ENCODE data around the gene SEC14L5. TPM values are rescaled to one million over a fixed set of nuclear protein-coding genes. Genes with fewer than 3 reads are reported as not detected.
"Not testable (repeated sequence)": the region's sequence is repeated elsewhere in the genome, so short reads cannot be mapped to it uniquely, and the experiment has no call there.

SEC14L5 gene
- polyA plus RNA-seq, 4 donors, result 0.16 to 0.35 (median 0.27) TPM; not detected in 1

DNA sequence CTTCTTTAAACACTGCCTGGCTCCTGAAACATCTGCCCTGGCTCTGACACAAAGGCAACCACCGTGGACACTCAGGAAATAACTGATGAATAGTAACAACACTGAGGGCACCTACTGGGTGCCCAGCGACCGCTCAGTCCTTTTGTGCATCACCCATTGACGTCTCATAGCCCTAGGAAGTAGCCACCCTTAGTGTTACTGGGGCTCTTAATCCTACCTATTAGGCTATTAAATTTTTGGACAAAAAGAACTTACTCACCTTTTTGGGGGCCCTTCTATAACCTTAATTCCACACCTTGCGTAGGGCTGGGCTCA, 32.9 kb upstream of the SEC14L5 start:
- H3K27me3 ChIP-seq (ENCODE audit: control insufficient read depth in 3 of 3, insufficient read depth in 3 of 3, low read length in 3 of 3), result no peaks in the 10 kb centered on the region
- H3K4me1 ChIP-seq (ENCODE audit: control insufficient read depth in 3 of 3, insufficient read depth in 2 of 3, low read depth in 1 of 3, low read length in 2 of 3), result peaks cover 0 to 23% (median 3%) of the 10 kb centered on the region in 3 donors
- peaks cover 0 to 7% of the 10 kb centered on the region in 2 donors for H3K9me3 ChIP-seq (ENCODE audit: control insufficient read depth in 2 of 2, insufficient read depth in 1 of 2, low read depth in 1 of 2, low read length in 1 of 2)
- WGBS, 3 donors, result 62 to 73% (median 64%) methylated on average over 5 of the region's 5 CpGs
- DNase-seq, result no peak
- H3K36me3 ChIP-seq (ENCODE audit: control insufficient read depth in 3 of 3, insufficient read depth in 2 of 3, low read depth in 1 of 3, low read length in 3 of 3), result peaks cover 0 to 50% (median 0%) of the 10 kb centered on the region in 3 donors
- peak overlapping the region in 1 of 3 donors; percentile 63 for H3K27ac ChIP-seq (ENCODE audit: low read depth in 1 of 3, low read length in 2 of 3)
- no peak for FAIRE-seq
- H3K4me3 ChIP-seq (ENCODE audit: low read depth in 1 of 3, low read length in 3 of 3), result no peak overlapping the region

DNA sequence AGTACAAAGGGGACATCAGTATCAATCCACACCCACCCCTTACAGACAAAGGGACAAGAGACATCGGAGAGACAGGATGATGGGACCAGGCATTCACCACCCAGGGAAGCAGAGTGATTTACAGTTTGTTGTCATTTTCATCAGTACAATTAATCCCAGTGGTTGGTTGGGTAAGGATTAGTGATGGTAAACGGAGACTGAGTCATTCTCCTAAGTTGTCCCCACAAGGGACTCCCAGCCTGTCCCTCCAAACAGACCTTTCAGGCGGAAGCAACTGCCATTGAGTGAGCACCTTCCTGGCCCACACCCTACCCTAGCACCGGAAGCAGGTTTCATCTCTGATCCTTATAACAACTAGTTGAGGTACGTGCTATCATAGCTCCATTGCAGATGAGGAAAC, 32.3 kb upstream of the SEC14L5 start:
- FAIRE-seq (no peak), DNase-seq (no peak)
- no peaks in the 10 kb centered on the region for H3K27me3 ChIP-seq (ENCODE audit: control insufficient read depth in 3 of 3, insufficient read depth in 3 of 3, low read length in 3 of 3)
- peaks cover 0 to 7% of the 10 kb centered on the region in 2 donors for H3K9me3 ChIP-seq (ENCODE audit: control insufficient read depth in 2 of 2, insufficient read depth in 1 of 2, low read depth in 1 of 2, low read length in 1 of 2)
- no peak overlapping the region for H3K27ac ChIP-seq (ENCODE audit: low read depth in 1 of 3, low read length in 2 of 3)
- 86 to 88% (median 86%) methylated on average over 5 of the region's 5 CpGs for WGBS, 3 donors
- no peak overlapping the region for H3K4me3 ChIP-seq (ENCODE audit: low read depth in 1 of 3, low read length in 3 of 3)
- peaks cover 0 to 23% (median 3%) of the 10 kb centered on the region in 3 donors for H3K4me1 ChIP-seq (ENCODE audit: control insufficient read depth in 3 of 3, insufficient read depth in 2 of 3, low read depth in 1 of 3, low read length in 2 of 3)
- H3K36me3 ChIP-seq (ENCODE audit: control insufficient read depth in 3 of 3, insufficient read depth in 2 of 3, low read depth in 1 of 3, low read length in 3 of 3), result peaks cover 0 to 55% (median 0%) of the 10 kb centered on the region in 3 donors

DNA sequence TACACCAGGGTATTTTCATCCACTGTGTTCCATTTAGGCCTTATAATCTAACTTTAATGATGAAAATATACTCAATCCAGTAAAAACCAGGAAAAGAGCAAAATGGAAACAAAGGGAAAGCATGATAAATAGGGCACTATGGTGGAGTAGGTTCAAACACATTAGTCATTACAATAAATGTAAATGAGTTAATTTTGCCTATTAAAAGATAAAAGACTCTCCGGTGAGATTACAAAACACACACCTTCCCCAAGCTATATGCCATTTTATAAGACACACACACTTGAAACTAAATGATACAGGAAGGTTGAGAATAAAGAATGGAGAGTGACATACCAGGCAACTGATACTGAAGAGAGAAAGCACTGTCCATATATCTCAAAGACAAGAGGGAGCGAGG, 31.2 kb upstream of the SEC14L5 start:
- WGBS, 3 donors, result 92 to 98% (median 95%) methylated on average over 2 of the region's 2 CpGs
- Histone ChIP-seq H3K36me3 (ENCODE audit: control insufficient read depth in 3 of 3, insufficient read depth in 2 of 3, low read depth in 1 of 3, low read length in 3 of 3) (peaks cover 0 to 56% (median 0%) of the 10 kb centered on the region in 3 donors), H3K27ac (ENCODE audit: low read depth in 1 of 3, low read length in 2 of 3) (no peak overlapping the region)

GRCh38 chr16:4927661-4928060, 30.5 kb upstream of the SEC14L5 start:
- DNase-seq (no peak), FAIRE-seq (no peak)
- H3K27me3 ChIP-seq (ENCODE audit: control insufficient read depth in 3 of 3, insufficient read depth in 3 of 3, low read length in 3 of 3), result no peaks in the 10 kb centered on the region
- WGBS, 3 donors, result 60 to 95% (median 78%) methylated on average over 2 of the region's 2 CpGs
- no peak overlapping the region for H3K4me3 ChIP-seq (ENCODE audit: low read depth in 1 of 3, low read length in 3 of 3)
- no peak overlapping the region for H3K27ac ChIP-seq (ENCODE audit: low read depth in 1 of 3, low read length in 2 of 3)
- peaks cover 0 to 57% (median 0%) of the 10 kb centered on the region in 3 donors for H3K36me3 ChIP-seq (ENCODE audit: control insufficient read depth in 3 of 3, insufficient read depth in 2 of 3, low read depth in 1 of 3, low read length in 3 of 3)
- H3K4me1 ChIP-seq (ENCODE audit: control insufficient read depth in 3 of 3, insufficient read depth in 2 of 3, low read depth in 1 of 3, low read length in 2 of 3), result peaks cover 0 to 23% (median 3%) of the 10 kb centered on the region in 3 donors
- peaks cover 0 to 7% of the 10 kb centered on the region in 2 donors for H3K9me3 ChIP-seq (ENCODE audit: control insufficient read depth in 2 of 2, insufficient read depth in 1 of 2, low read depth in 1 of 2, low read length in 1 of 2)

More for the DNA sequence above, 31.2 kb upstream of the SEC14L5 start:
- Histone ChIP-seq H3K9me3 (ENCODE audit: control insufficient read depth in 2 of 2, insufficient read depth in 1 of 2, low read depth in 1 of 2, low read length in 1 of 2) (peaks cover 0 to 7% of the 10 kb centered on the region in 2 donors), H3K4me1 (ENCODE audit: control insufficient read depth in 3 of 3, insufficient read depth in 2 of 3, low read depth in 1 of 3, low read length in 2 of 3) (peaks cover 0 to 23% (median 3%) of the 10 kb centered on the region in 3 donors), H3K27me3 (ENCODE audit: control insufficient read depth in 3 of 3, insufficient read depth in 3 of 3, low read length in 3 of 3) (no peaks in the 10 kb centered on the region), H3K4me3 (ENCODE audit: low read depth in 1 of 3, low read length in 3 of 3) (no peak overlapping the region)
- DNase-seq, result no peak
- no peak for FAIRE-seq

- FAIRE-seq (no peak), DNase-seq (no peak)
- no peaks in the 10 kb centered on the region for H3K27me3 ChIP-seq (ENCODE audit: control insufficient read depth in 3 of 3, insufficient read depth in 3 of 3, low read length in 3 of 3)
- no peak overlapping the region for H3K27ac ChIP-seq (ENCODE audit: low read depth in 1 of 3, low read length in 2 of 3)
- peaks cover 0 to 7% of the 10 kb centered on the region in 2 donors for H3K9me3 ChIP-seq (ENCODE audit: control insufficient read depth in 2 of 2, insufficient read depth in 1 of 2, low read depth in 1 of 2, low read length in 1 of 2)
- peaks cover 0 to 23% (median 3%) of the 10 kb centered on the region in 3 donors for H3K4me1 ChIP-seq (ENCODE audit: control insufficient read depth in 3 of 3, insufficient read depth in 2 of 3, low read depth in 1 of 3, low read length in 2 of 3)
- no peak overlapping the region for H3K4me3 ChIP-seq (ENCODE audit: low read depth in 1 of 3, low read length in 3 of 3)
- WGBS, 3 donors, result 91 to 96% (median 92%) methylated on average over 6 of the region's 6 CpGs
- H3K36me3 ChIP-seq (ENCODE audit: control insufficient read depth in 3 of 3, insufficient read depth in 2 of 3, low read depth in 1 of 3, low read length in 3 of 3), result peaks cover 0 to 55% (median 0%) of the 10 kb centered on the region in 3 donors
These were observed 29.9 kb upstream of the SEC14L5 start for GRCh38 chr16:4928227-4928626.

DNA sequence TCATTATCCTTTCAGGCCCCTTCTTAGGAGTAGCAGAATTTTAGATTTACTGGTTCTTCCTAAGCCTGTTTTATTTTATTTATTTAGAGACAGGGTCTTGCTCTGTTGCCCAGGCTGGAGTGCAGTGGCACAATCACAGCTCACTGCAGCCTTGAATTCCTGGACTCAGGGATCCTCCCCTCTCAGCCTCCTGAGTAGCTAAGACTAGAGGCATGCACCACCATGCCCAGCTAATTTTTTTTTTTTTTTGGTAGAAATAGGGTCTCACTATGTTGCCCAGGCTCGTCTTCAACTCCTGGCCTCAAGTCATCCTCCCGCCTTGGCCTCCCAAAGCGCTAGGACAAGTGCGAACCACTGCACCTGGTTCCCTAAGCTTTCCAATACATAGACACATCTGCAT, 28.5 kb upstream of the SEC14L5 start:
- H3K27ac ChIP-seq (ENCODE audit: low read depth in 1 of 3, low read length in 2 of 3); H3K9me3 ChIP-seq (ENCODE audit: control insufficient read depth in 2 of 2, insufficient read depth in 1 of 2, low read depth in 1 of 2, low read length in 1 of 2); FAIRE-seq; H3K4me3 ChIP-seq (ENCODE audit: low read depth in 1 of 3, low read length in 3 of 3); DNase-seq; H3K27me3 ChIP-seq (ENCODE audit: control insufficient read depth in 3 of 3, insufficient read depth in 3 of 3, low read length in 3 of 3): not testable (repeated sequence)
- Histone ChIP-seq H3K4me1 (ENCODE audit: control insufficient read depth in 3 of 3, insufficient read depth in 2 of 3, low read depth in 1 of 3, low read length in 2 of 3) (peaks cover 0 to 23% (median 0%) of the 10 kb centered on the region in 3 donors), H3K36me3 (ENCODE audit: control insufficient read depth in 3 of 3, insufficient read depth in 2 of 3, low read depth in 1 of 3, low read length in 3 of 3) (peaks cover 0 to 60% (median 0%) of the 10 kb centered on the region in 3 donors)
- 92 to 94% (median 92%) methylated on average over 4 of the region's 4 CpGs for WGBS, 3 donors

DNA sequence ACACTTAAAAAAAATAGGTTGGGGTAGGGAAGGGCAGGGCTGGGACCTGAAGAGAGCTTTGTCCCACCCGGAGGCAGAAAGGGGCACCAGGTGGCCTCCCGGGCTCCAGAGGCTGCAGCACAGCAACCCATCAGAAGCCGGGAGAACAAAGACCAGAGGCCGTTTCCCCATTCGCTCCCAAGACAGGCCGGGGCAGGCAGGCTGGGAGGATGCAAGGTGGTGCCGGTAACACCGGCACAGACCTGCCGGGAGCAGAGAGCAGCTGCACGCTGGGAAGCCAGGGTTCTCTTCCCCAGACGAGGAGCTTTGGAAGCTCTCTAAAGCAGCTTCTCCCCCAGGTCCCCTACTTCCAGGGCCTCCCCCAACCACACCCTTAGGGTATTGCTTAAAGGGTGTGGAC, 26.7 kb upstream of the SEC14L5 start:
- FAIRE-seq (no peak), DNase-seq (no peak)
- Histone ChIP-seq H3K36me3 (ENCODE audit: control insufficient read depth in 3 of 3, insufficient read depth in 2 of 3, low read depth in 1 of 3, low read length in 3 of 3) (peaks cover 0 to 64% (median 0%) of the 10 kb centered on the region in 3 donors), H3K27ac (ENCODE audit: low read depth in 1 of 3, low read length in 2 of 3) (no peak overlapping the region), H3K27me3 (ENCODE audit: control insufficient read depth in 3 of 3, insufficient read depth in 3 of 3, low read length in 3 of 3) (no peaks in the 10 kb centered on the region), H3K9me3 (ENCODE audit: control insufficient read depth in 2 of 2, insufficient read depth in 1 of 2, low read depth in 1 of 2, low read length in 1 of 2) (peaks cover 0 to 7% of the 10 kb centered on the region in 2 donors), H3K4me1 (ENCODE audit: control insufficient read depth in 3 of 3, insufficient read depth in 2 of 3, low read depth in 1 of 3, low read length in 2 of 3) (peaks cover 0 to 22% (median 0%) of the 10 kb centered on the region in 3 donors), H3K4me3 (ENCODE audit: low read depth in 1 of 3, low read length in 3 of 3) (no peak overlapping the region)
- WGBS, 3 donors, result 83 to 89% (median 87%) methylated on average over 11 of the region's 11 CpGs

DNA sequence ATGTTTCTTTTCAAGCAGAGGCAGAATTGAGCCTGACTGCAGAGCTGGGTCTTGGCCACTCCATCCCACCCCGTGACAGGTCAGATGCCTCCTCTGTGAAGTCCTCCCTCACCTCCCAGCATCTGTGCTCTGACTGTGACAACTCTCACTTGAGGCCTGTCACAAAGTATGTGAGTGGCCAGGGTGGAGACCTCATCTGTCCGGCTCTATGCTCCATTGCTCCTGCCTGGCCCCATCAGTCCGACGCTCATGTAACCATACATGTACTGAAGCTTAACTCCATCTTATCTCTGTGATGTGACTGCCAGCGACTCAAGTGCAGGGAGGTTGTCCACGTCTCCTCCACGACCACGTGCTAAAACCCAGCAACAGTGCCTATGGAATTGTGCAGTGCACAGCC, 24.7 kb upstream of the SEC14L5 start:
- Histone ChIP-seq H3K27ac (ENCODE audit: low read depth in 1 of 3, low read length in 2 of 3) (no peak overlapping the region), H3K9me3 (ENCODE audit: control insufficient read depth in 2 of 2, insufficient read depth in 1 of 2, low read depth in 1 of 2, low read length in 1 of 2) (peaks cover 0 to 3% of the 10 kb centered on the region in 2 donors), H3K27me3 (ENCODE audit: control insufficient read depth in 3 of 3, insufficient read depth in 3 of 3, low read length in 3 of 3) (peaks cover 0 to 4% (median 0%) of the 10 kb centered on the region in 3 donors), H3K4me3 (ENCODE audit: low read depth in 1 of 3, low read length in 3 of 3) (no peak overlapping the region), H3K36me3 (ENCODE audit: control insufficient read depth in 3 of 3, insufficient read depth in 2 of 3, low read depth in 1 of 3, low read length in 3 of 3) (peaks cover 0 to 55% (median 0%) of the 10 kb centered on the region in 3 donors), H3K4me1 (ENCODE audit: control insufficient read depth in 3 of 3, insufficient read depth in 2 of 3, low read depth in 1 of 3, low read length in 2 of 3) (peaks cover 0 to 29% (median 0%) of the 10 kb centered on the region in 3 donors)
- no peak for FAIRE-seq
- DNase-seq, result no peak
- WGBS, 3 donors, result 42 to 63% (median 55%) methylated on average over 8 of the region's 8 CpGs

DNA sequence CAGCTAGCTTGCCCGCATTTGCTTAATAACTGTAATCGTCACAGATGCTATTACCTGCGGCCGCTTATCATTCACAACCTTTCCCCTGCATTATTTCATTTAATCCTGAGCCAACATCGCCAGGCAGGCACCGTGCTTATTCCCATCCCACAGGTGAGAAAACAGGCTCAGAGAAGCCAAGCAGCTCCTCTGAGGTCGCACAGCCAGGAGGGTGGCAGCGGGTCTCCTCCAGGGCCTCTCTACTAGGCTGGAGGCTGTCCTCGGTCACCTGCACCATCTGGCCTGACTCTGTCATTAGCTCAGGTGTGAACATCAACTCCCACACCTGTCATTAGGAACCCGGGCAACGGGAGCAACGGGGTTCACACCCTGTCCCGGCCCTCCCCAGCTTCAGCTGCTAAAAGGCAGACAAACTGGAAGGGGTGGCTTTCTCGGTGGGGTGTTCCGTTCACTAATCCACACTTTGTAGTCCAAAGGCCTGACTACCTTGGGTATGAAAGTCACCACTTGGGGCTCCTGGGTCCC, 24.2 kb upstream of the SEC14L5 start:
- 15 to 59% (median 35%) methylated on average over 15 of the region's 15 CpGs for WGBS, 3 donors

More for the DNA sequence above, 24.2 kb upstream of the SEC14L5 start:
- H3K4me3 ChIP-seq (ENCODE audit: low read depth in 1 of 3, low read length in 3 of 3), result no peak overlapping the region
- peaks cover 0 to 29% (median 0%) of the 10 kb centered on the region in 3 donors for H3K4me1 ChIP-seq (ENCODE audit: control insufficient read depth in 3 of 3, insufficient read depth in 2 of 3, low read depth in 1 of 3, low read length in 2 of 3)
- FAIRE-seq (no peak), DNase-seq (peak; percentile 21 to 62)
- H3K9me3 ChIP-seq (ENCODE audit: control insufficient read depth in 2 of 2, insufficient read depth in 1 of 2, low read depth in 1 of 2, low read length in 1 of 2), result peaks cover 0 to 3% of the 10 kb centered on the region in 2 donors
- H3K36me3 ChIP-seq (ENCODE audit: control insufficient read depth in 3 of 3, insufficient read depth in 2 of 3, low read depth in 1 of 3, low read length in 3 of 3), result peaks cover 0 to 53% (median 0%) of the 10 kb centered on the region in 3 donors
- H3K27ac ChIP-seq (ENCODE audit: low read depth in 1 of 3, low read length in 2 of 3), result no peak overlapping the region
- peaks cover 0 to 4% (median 0%) of the 10 kb centered on the region in 3 donors for H3K27me3 ChIP-seq (ENCODE audit: control insufficient read depth in 3 of 3, insufficient read depth in 3 of 3, low read length in 3 of 3)
